ENCODE data around the gene ZSWIM6.

ZSWIM6 gene

GRCh38 chr5:61379677-61380076, 47.6 kb downstream of the ZSWIM6 start:
- no peak for TF ChIP-seq FOXK2 (IDR thresholded peaks at IDR 0.05)
- no peak for TF ChIP-seq BHLHE40 (IDR thresholded peaks at IDR 0.05; ENCODE audit: borderline replicate concordance)
- TF ChIP-seq LEF1 (IDR thresholded peaks at IDR 0.05; ENCODE audit: borderline replicate concordance), result no peak
- no peak for TF ChIP-seq CTBP1 (IDR thresholded peaks at IDR 0.05; ENCODE audit: borderline replicate concordance)
- no peak for TF ChIP-seq NFRKB (IDR thresholded peaks at IDR 0.05)
- no peak for TF ChIP-seq ZNF384 (IDR thresholded peaks at IDR 0.05)
- TF ChIP-seq SP1 (IDR thresholded peaks at IDR 0.05), result no peak
- no peak for TF ChIP-seq L3MBTL2 (conservative IDR thresholded peaks at IDR 0.05)
- TF ChIP-seq PKNOX1 (IDR thresholded peaks at IDR 0.05), result no peak
- no peak for TF ChIP-seq TARDBP (IDR thresholded peaks at IDR 0.05)
- no peak for TF ChIP-seq FOXA1 (IDR thresholded peaks at IDR 0.05)
- no peak for TF ChIP-seq HDGF (IDR thresholded peaks at IDR 0.05; ENCODE audit: borderline replicate concordance)
- no peak for TF ChIP-seq SUZ12 (IDR thresholded peaks at IDR 0.05)
- no peak for TF ChIP-seq FOXM1 (IDR thresholded peaks at IDR 0.05; ENCODE audit: borderline replicate concordance)
- TF ChIP-seq ELF4 (IDR thresholded peaks at IDR 0.05), result no peak
- no peak for TF ChIP-seq ARNT (IDR thresholded peaks at IDR 0.05)
- POLR2A ChIA-PET, result no interaction called here
- CTCF ChIA-PET, result no interaction called here
- no peak for DNase-seq (ENCODE audit: extremely low spot score)

- ChIA-PET POLR2A (no interaction called here), CTCF (no interaction called here)
- DNase-seq (ENCODE audit: extremely low spot score), result no peak
- TF ChIP-seq ZNF384 (IDR thresholded peaks at IDR 0.05), result no peak
- no peak for TF ChIP-seq BHLHE40 (IDR thresholded peaks at IDR 0.05; ENCODE audit: borderline replicate concordance)
- no peak for TF ChIP-seq LEF1 (IDR thresholded peaks at IDR 0.05; ENCODE audit: borderline replicate concordance)
- no peak for TF ChIP-seq L3MBTL2 (conservative IDR thresholded peaks at IDR 0.05)
- TF ChIP-seq ELF4 (IDR thresholded peaks at IDR 0.05), result no peak
Measured at GRCh38 chr5:61381968-61382367, 49.9 kb downstream of the ZSWIM6 start.

- no peak for TF ChIP-seq FOXA1 (IDR thresholded peaks at IDR 0.05)
- no peak for TF ChIP-seq HDGF (IDR thresholded peaks at IDR 0.05; ENCODE audit: borderline replicate concordance)
- TF ChIP-seq LEF1 (IDR thresholded peaks at IDR 0.05; ENCODE audit: borderline replicate concordance), result no peak
- no peak for TF ChIP-seq CTBP1 (IDR thresholded peaks at IDR 0.05; ENCODE audit: borderline replicate concordance)
- TF ChIP-seq SP1 (IDR thresholded peaks at IDR 0.05), result no peak
- TF ChIP-seq FOXM1 (IDR thresholded peaks at IDR 0.05; ENCODE audit: borderline replicate concordance), result no peak
- no peak for TF ChIP-seq NFRKB (IDR thresholded peaks at IDR 0.05)
- TF ChIP-seq ZNF384 (IDR thresholded peaks at IDR 0.05), result no peak
- TF ChIP-seq L3MBTL2 (conservative IDR thresholded peaks at IDR 0.05), result no peak
- no peak for TF ChIP-seq SUZ12 (IDR thresholded peaks at IDR 0.05)
- TF ChIP-seq ARNT (IDR thresholded peaks at IDR 0.05), result no peak
- TF ChIP-seq ELF4 (IDR thresholded peaks at IDR 0.05), result no peak
- no peak for TF ChIP-seq PKNOX1 (IDR thresholded peaks at IDR 0.05)
- no peak for TF ChIP-seq FOXK2 (IDR thresholded peaks at IDR 0.05)
- TF ChIP-seq TARDBP (IDR thresholded peaks at IDR 0.05), result no peak
- TF ChIP-seq BHLHE40 (IDR thresholded peaks at IDR 0.05; ENCODE audit: borderline replicate concordance), result no peak
- ChIA-PET CTCF (no interaction called here), POLR2A (no interaction called here)
- no peak for DNase-seq (ENCODE audit: extremely low spot score)
Measured at GRCh38 chr5:61385627-61386026, 53.6 kb downstream of the ZSWIM6 start.

- ChIA-PET CTCF (no interaction called here), POLR2A (no interaction called here)
- TF ChIP-seq BHLHE40 (IDR thresholded peaks at IDR 0.05; ENCODE audit: borderline replicate concordance), result no peak
- TF ChIP-seq ELF4 (IDR thresholded peaks at IDR 0.05), result no peak
- TF ChIP-seq FOXM1 (IDR thresholded peaks at IDR 0.05; ENCODE audit: borderline replicate concordance), result no peak
- no peak for TF ChIP-seq FOXK2 (IDR thresholded peaks at IDR 0.05)
- DNase-seq (ENCODE audit: extremely low spot score), result no peak
Measured at GRCh38 chr5:61386045-61386800, 54.2 kb downstream of the ZSWIM6 start.

- ChIA-PET POLR2A (no interaction called here), CTCF (no interaction called here)
- TF ChIP-seq L3MBTL2 (conservative IDR thresholded peaks at IDR 0.05), result no peak
- no peak for TF ChIP-seq NFRKB (IDR thresholded peaks at IDR 0.05)
- no peak for TF ChIP-seq SP1 (IDR thresholded peaks at IDR 0.05)
- TF ChIP-seq TARDBP (IDR thresholded peaks at IDR 0.05), result no peak
- no peak for TF ChIP-seq FOXA1 (IDR thresholded peaks at IDR 0.05)
- no peak for TF ChIP-seq PKNOX1 (IDR thresholded peaks at IDR 0.05)
- TF ChIP-seq ZNF384 (IDR thresholded peaks at IDR 0.05), result no peak
- TF ChIP-seq SUZ12 (IDR thresholded peaks at IDR 0.05), result no peak
- TF ChIP-seq ARNT (IDR thresholded peaks at IDR 0.05), result no peak
- TF ChIP-seq FOXK2 (IDR thresholded peaks at IDR 0.05), result no peak
- TF ChIP-seq HDGF (IDR thresholded peaks at IDR 0.05; ENCODE audit: borderline replicate concordance), result no peak
- no peak for TF ChIP-seq LEF1 (IDR thresholded peaks at IDR 0.05; ENCODE audit: borderline replicate concordance)
- no peak for TF ChIP-seq ELF4 (IDR thresholded peaks at IDR 0.05)
- TF ChIP-seq FOXM1 (IDR thresholded peaks at IDR 0.05; ENCODE audit: borderline replicate concordance), result no peak
- TF ChIP-seq CTBP1 (IDR thresholded peaks at IDR 0.05; ENCODE audit: borderline replicate concordance), result no peak
- no peak for TF ChIP-seq BHLHE40 (IDR thresholded peaks at IDR 0.05; ENCODE audit: borderline replicate concordance)
- no peak for DNase-seq (ENCODE audit: extremely low spot score)
Measured at GRCh38 chr5:61389609-61390008, 57.6 kb downstream of the ZSWIM6 start.

GRCh38 chr5:61394078-61394704, 62.1 kb downstream of the ZSWIM6 start:
- CTCF ChIA-PET, result no interaction called here
- POLR2A ChIA-PET, result no interaction called here
- TF ChIP-seq TARDBP (IDR thresholded peaks at IDR 0.05), result no peak
- no peak for TF ChIP-seq FOXK2 (IDR thresholded peaks at IDR 0.05)
- no peak for TF ChIP-seq BHLHE40 (IDR thresholded peaks at IDR 0.05; ENCODE audit: borderline replicate concordance)
- no peak for TF ChIP-seq NFRKB (IDR thresholded peaks at IDR 0.05)
- no peak for TF ChIP-seq ZNF384 (IDR thresholded peaks at IDR 0.05)
- TF ChIP-seq LEF1 (IDR thresholded peaks at IDR 0.05; ENCODE audit: borderline replicate concordance), result no peak
- TF ChIP-seq SUZ12 (IDR thresholded peaks at IDR 0.05), result no peak
- no peak for TF ChIP-seq FOXA1 (IDR thresholded peaks at IDR 0.05)
- TF ChIP-seq CTBP1 (IDR thresholded peaks at IDR 0.05; ENCODE audit: borderline replicate concordance), result no peak
- TF ChIP-seq ELF4 (IDR thresholded peaks at IDR 0.05), result no peak
- no peak for TF ChIP-seq SP1 (IDR thresholded peaks at IDR 0.05)
- TF ChIP-seq PKNOX1 (IDR thresholded peaks at IDR 0.05), result no peak
- no peak for TF ChIP-seq ARNT (IDR thresholded peaks at IDR 0.05)
- no peak for TF ChIP-seq FOXM1 (IDR thresholded peaks at IDR 0.05; ENCODE audit: borderline replicate concordance)
- TF ChIP-seq HDGF (IDR thresholded peaks at IDR 0.05; ENCODE audit: borderline replicate concordance), result no peak
- TF ChIP-seq L3MBTL2 (conservative IDR thresholded peaks at IDR 0.05), result no peak
- DNase-seq (ENCODE audit: extremely low spot score), result no peak
